H1 (cell line): ENCODE results near the gene COTL1.

Experiments used
- CBX8 ChIP-seq: fragments of 300-800, 300-1000 bp; sonication (generic); IDR thresholded peaks from 2 replicates; pipeline ENCODE4 v1.7.1; 2016; ENCODE audit warnings: low read depth, low read length, borderline replicate concordance
- CHD2 ChIP-seq: IDR thresholded peaks from 2 replicates; pipeline ENCODE4 v1.6.1; 2012; ENCODE audit warnings: low read length, improper control_type of control experiment
- EZH2 ChIP-seq: fragments of 200-600 bp; sonication (generic); IDR thresholded peaks from 2 replicates; pipeline ENCODE4 v1.7.1; 2012; ENCODE audit warnings: low read depth, mild to moderate bottlenecking, moderate library complexity, low read length, inconsistent platforms; ENCODE audit not compliant: severe bottlenecking
- MAX ChIP-seq: IDR thresholded peaks from 2 replicates; pipeline ENCODE4 v1.6.1; 2012; ENCODE audit warnings: inconsistent platforms
- TAF7 ChIP-seq: optimal IDR thresholded peaks from 2 replicates; pipeline ENCODE3; 2011; ENCODE audit warnings: low read depth, mild to moderate bottlenecking, inconsistent platforms, low read length, moderate library complexity, borderline replicate concordance
- TF ChIP-seq, protein P1 (sequence below): IDR thresholded peaks from 2 replicates; pipeline ENCODE4 v1.6.1; 2011; ENCODE audit warnings: low read depth, mild to moderate bottlenecking, low read length; ENCODE audit not compliant: insufficient read depth

DNA sequence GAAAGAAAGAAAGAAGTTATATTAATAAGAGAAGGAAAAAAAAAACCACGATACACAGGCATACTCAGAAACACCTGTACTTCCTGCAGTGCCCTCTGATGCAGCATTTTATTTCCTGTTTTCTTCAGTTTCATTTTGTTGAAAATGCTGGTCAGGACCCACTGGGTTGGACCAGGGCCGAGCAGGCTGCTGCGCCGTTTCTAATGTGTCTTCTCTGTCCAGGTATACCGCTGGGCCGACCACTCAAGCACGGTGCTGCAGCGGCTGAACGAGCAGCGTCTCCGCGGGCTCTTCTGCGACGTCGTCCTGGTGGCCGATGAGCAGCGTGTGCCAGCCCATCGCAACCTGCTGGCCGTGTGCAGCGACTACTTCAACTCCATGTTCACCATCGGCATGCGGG lies 38.8 kb upstream of the COTL1 start:
- TF ChIP-seq TAF7, result no peak
- TF ChIP-seq EZH2, result no peak
- no peak for TF ChIP-seq MAX
- TF ChIP-seq, protein P1, sequence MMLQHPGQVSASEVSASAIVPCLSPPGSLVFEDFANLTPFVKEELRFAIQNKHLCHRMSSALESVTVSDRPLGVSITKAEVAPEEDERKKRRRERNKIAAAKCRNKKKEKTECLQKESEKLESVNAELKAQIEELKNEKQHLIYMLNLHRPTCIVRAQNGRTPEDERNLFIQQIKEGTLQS, result no peak
- TF ChIP-seq CHD2, result no peak
- no peak for TF ChIP-seq CBX8
